IPS-18c (cell line): ENCODE results near the gene COL6A1.
"Not testable (repeated sequence)": the region's sequence is repeated elsewhere in the genome, so short reads cannot be mapped to it uniquely, and the experiment has no call there.

Experiments
- H3K4me3 ChIP-seq: 2 replicates; pipeline ENCODE4 v1.7.0; 2013; ENCODE audit warnings: low read depth, mild to moderate bottlenecking, low read length, moderate library complexity; ENCODE audit not compliant: insufficient read depth
- H3K9me3 ChIP-seq: one replicate; pipeline ENCODE4 v1.6.1; 2013; ENCODE audit warnings: mild to moderate bottlenecking, low read length, moderate library complexity; ENCODE audit not compliant: control insufficient read depth, insufficient read depth

The COL6A1 gene

DNA sequence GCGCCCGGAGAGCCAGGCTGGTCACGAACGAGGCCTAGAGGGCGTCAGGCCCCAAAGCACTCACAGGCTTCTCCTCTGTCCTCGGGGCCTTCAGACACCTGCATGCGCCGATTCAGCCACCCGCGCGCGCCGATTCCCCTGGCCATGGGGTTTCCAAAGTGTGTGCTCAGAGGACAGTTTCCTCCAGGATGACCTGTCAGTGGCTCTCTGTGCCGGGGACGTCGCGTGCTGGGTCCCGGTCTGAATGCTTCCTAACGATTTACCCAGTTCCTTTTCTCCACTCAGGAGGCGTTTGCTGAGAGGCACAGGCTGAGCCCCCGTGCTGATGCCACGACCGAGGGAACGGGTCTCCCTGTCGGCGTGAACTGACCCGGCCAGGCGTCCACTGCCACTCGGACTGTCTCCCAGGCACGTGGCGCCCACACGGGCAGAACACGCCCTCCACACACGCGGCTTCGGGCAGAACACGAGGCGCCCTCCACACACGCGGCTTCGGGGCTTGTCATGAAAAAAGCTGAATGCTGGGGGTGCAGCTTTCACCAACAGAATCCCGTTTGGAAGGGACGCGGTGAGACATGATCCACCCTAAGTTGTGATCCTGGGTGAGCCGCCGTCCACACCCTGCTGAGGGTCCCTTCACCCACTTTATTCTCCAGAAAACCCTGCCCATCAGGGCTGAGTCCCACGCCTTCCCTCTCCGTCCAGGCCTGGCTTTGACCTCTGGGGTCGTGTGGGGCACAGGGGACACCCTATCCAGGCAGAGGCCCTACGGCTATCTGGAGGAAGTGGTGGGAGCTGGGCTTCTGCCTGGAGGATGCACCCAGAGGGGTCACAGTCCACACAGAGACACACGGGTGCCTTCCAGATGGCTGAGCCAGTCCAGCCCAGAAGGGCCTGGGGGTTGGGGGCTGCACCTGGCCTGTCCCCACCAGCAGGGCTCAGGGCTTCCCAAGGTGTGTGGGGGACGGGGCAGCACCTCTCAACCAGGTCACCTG lies 56.1 kb downstream of the COL6A1 start:
- Histone ChIP-seq H3K9me3 (no peaks in the 10 kb centered on the region), H3K4me3 (no peak overlapping the region)

DNA sequence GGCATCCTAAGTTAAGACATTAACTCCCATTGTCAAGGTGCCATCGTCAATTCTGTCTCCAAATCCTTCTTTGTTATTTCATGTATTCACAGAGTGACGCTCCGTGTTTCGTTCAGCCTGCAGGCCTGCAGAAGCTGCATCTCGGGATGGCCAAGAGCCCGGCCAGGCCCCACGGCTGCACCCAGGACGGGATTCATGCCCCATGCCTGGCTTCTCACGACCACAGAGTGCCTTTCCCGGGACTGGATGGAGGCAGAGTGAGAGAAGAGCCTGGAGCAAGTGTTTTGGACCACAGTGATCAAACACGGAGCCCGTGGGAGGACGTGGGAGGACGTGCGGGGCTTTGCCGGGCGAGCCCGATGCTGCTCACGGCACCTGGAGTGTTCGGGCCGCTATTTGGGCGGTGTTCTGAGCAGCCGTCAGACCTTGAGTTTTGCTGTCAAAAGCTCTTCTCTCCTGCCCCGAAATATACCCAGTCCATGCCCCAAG lies 56.8 kb downstream of the COL6A1 start:
- Histone ChIP-seq H3K4me3 (no peak overlapping the region), H3K9me3 (no peaks in the 10 kb centered on the region)

DNA sequence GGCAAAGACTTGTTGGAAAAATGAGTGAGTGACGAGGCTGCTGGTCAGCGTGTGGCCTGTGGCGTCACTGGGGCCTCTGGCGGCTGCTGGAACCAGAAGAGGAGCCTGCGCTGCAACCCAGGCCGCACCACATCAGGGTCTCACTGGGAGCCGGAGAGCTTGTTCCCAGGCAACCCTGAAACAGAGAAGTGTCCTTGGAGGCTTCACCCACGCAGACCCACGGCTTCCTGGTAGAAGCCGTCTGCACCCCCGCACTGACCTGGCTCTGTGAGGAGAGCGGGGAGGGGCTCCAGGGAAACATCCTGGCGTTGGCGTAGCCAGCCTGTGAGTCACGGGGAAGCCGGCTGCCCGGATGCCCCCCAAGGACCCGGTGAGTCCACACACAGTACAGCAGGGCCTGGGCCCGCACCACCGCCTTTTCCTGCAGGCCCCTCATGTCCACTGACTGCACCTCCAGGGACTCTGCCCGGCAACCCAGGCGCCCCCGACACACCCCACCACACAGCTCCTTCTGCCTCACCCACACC lies 57.4 kb downstream of the COL6A1 start:
- no peaks in the 10 kb centered on the region for H3K9me3 ChIP-seq
- H3K4me3 ChIP-seq, result no peak overlapping the region

DNA sequence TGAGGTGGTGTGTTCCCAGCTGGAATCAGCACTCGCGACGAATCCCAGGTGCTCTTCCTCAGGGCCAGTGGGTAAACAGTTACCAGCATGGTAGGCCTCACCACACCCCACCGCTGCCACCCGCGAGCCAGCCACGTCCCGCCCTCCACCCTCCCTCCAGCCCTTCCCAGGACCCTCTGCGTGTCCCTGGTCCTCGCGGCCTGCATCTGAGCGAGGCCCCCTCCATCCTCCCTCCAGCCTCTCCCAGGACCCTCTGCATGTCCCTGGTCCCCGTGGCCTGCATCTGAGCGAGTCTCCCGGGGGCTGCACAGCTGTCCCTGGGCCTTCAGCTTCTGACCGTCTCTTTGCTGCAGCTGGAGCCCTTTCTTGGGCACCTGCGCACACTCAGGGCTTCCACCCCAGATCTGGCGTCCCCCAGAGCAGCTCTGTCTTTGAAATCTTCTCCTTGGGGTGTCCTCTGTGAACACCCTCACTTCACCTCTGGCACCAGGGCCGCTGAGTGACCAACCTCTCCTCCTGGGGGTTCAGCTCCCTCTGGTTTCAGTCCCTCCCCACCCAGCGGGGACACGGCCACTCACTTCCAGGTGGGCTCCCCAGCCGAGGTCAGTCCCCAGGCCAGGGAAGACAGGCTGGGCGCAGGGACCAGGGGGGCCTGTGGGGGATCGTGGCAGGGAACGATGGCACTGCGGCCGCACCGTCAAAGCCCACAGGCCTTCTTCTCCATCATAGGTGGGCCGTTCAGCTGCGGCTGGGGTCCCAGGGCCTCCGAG lies 58.5 kb downstream of the COL6A1 start:
- H3K9me3 ChIP-seq, result no peaks in the 10 kb centered on the region
- H3K4me3 ChIP-seq, result no peak overlapping the region

DNA sequence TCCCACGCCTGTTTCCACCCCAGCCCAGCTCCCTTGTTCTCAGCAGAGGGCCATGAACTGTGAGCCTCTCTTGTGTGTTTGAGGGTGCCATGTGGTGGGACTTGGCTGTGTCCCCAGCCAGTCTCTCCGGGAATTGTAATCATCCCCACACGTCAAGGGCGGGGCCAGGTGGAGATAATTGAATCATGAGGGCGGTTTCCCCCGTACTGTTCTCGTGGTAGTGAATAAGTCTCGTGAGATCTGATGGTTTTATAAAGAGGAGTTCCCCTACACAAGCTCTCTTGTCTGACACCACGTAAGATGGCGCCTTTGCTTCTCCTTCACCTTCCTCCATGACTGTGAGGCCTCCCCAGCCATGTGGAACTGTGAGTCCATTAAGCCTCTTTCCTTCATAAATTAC lies 59.1 kb downstream of the COL6A1 start:
- H3K4me3 ChIP-seq, result no peak overlapping the region
- H3K9me3 ChIP-seq, result no peaks in the 10 kb centered on the region

DNA sequence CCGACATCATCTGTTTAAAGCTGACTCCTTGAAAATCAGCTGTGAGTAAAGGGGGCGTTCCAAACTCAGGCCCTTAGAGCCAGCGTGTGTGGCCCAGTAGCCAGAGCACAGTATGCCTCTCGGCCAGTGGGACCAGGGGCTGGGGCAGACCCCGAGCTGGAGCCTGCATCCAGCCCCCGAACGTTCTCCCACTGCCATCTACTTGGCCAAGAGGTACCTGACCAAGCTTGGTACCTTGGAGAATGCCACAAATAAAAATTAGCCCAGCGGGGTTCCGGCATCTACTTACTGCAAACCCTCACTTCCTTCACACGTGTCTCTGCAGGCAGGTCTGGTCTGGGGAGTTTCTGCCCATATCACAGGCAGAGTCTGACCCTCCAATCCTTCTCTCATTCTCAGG lies 59.6 kb downstream of the COL6A1 start:
- Histone ChIP-seq H3K4me3 (no peak overlapping the region), H3K9me3 (no peaks in the 10 kb centered on the region)

DNA sequence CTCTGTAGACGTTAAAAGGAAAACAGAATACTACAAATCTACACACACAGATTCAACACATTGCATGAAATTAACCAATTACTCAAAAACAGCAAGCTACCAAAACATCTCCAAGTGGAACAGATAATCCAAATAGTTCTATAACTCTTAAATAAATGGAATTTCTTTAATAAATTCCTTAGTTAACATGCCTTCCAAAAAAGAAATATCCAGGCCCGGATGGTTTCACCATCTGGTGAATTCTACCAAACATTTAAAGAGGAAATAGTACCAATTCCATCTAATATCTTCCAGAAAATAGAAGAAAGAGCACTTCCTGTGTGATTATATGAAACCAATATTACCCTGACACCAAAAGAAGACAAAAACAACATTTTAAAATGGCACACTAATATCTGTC lies 63.6 kb downstream of the COL6A1 start:
- no peaks in the 10 kb centered on the region for H3K9me3 ChIP-seq
- H3K4me3 ChIP-seq, result no peak overlapping the region

DNA sequence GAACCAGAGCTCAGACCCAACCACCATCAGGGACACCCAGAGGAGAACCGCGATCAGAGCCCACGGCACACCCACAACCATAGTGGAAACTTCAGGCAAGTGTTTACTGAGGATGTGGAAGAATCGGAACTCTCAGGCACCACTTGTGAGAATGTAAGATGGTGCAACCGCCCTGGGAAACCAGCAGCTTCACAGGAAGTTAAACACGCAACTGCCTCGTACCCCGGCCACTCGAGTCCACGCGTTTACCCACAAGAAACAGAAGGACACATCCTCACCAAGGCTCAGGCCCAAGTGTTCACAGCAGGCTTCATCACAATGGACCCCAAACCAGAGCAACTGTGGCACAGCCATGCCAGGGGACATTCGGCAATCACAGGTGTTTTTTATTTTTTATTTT lies 64.9 kb downstream of the COL6A1 start:
- Histone ChIP-seq H3K9me3 (no peaks in the 10 kb centered on the region), H3K4me3 (no peak overlapping the region)

DNA sequence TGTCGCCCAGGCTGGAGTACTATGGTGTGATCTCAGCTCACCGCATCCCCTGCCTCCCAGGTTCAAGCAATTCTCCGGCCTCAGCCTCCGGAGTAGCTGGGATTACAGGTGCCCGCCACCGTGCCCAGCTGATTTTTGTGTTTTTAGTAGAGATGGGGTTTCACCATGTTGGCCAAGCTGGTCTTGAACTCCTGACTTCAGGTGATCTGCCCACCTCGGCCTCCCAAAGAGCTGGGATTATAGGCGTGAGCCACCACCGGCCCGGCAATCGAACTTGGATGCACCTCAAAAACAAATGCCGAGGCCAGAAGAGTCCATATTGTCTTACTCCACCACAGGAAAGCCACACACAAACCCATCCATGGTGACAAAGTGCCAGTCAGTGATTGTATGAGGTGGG lies 65.3 kb downstream of the COL6A1 start:
- not testable (repeated sequence) for H3K4me3 ChIP-seq

DNA sequence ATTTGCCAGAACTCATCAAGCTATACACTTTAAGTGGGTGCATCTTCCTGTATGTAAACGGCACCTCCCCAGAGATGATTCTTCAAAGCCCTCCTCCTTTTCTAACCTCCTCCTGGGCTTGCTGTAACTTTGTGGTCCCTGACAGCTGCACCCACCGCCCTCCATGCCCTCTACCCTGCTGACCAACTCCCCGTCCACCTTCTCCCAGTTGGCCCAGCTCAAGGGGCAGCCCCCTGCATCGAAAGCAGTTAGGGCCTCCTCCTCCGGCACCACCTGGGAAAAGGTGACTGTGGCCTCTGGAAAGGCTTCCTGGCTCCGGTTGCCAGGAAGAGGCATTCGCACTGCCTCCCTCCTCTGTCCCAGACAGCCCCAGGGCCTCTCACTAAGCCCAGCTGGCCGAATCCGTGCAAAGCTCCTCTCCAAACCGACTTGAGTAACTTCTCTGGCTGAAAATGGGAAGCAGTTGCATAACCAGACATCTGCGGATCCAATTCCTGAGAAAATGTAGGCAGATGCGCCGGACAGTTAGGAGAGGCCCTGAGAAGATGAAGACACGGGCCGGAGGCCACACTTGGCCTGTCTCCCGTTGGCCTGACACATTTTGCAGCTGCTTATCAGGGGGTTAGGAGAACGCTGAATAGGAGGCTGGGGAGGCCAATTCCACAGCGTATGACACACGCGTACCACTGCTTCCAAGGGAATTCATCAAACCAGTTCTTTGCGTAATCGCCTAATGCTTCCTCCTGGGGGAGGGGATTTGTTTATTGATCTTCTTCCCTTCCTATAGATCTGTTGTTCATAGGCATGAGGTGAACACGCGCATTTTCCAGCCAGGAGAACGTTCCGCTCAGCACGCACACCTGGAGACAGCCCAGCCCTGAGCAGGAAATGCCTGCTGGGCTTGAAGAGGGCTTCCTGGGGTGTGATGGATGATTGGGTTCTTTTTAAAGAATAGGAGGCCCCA lies 67.6 kb downstream of the COL6A1 start:
- Histone ChIP-seq H3K9me3 (no peaks in the 10 kb centered on the region), H3K4me3 (no peak overlapping the region)

More for the DNA sequence above, 65.3 kb downstream of the COL6A1 start:
- not testable (repeated sequence) for H3K9me3 ChIP-seq

DNA sequence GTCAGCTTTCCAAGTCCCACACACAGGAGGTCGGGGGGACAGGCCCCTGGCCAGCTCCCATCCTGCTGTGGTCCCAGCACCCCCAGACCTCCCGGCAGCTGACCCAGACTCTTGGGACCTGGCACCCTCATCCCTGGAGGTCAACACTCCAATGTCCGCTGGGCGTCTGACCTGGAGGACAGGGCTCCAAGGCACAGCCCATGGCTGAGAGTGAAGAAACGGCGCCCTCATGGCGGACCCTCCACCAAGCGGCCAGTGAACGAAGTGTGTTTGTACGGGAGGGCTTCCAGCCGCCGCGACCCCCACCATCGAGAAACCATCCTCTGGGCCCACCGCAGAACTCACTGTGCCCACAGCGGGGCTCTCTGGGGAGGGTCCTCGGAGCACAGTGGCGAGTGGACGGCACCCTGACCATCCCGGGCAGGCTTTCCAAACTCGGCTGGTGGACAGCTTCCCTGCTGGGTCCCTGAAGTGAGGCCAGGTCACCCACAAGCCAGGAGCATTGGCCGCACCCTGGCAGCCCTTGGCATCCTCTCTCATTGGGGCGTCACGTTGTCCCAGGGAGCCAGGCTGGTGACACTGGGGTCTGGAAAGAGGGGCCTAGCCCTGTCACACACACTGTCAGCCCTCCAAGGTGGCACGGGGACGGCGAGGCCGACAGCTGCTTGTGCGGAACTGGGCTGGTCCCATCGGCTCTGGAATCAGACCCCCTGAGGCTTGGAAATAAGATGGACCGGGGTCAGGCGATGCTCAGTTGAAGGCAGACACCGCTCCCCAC lies 68.5 kb downstream of the COL6A1 start:
- H3K4me3 ChIP-seq, result no peak overlapping the region
- no peaks in the 10 kb centered on the region for H3K9me3 ChIP-seq

DNA sequence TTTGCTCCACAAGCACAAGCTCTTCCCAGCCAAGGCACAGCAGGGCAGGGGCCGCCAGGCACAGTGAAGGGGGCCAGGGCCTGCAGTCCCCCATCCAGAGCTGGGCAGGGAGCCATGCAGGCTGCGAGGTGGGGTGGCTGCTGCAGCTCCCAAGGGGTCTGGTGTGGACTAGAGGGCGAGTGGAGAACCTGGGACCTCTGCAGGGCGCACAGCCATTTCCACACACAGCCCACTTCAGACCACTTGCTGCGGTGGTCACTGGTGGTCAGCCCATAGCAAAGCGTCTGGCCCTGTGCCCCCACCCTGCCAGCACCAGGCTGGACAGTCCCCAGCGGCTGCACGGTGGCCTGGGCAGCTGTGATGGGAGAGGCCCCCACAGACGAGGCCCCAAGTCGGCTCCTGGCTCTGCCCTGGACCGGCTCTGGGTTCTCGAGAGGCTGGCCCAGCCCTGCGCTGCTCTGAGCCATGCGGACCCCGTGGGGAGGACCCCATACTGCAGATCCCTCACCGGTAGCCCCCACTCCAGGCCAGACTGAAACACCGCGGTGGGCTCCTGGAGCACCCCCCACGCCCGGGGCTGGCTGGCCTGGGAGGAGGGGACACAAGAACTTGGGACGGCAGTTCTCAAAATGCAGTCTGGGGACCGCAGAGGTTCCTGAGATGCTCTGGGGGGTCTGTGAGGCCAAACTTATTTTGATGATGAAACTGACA lies 69.3 kb downstream of the COL6A1 start:
- no peak overlapping the region for H3K4me3 ChIP-seq
- no peaks in the 10 kb centered on the region for H3K9me3 ChIP-seq

DNA sequence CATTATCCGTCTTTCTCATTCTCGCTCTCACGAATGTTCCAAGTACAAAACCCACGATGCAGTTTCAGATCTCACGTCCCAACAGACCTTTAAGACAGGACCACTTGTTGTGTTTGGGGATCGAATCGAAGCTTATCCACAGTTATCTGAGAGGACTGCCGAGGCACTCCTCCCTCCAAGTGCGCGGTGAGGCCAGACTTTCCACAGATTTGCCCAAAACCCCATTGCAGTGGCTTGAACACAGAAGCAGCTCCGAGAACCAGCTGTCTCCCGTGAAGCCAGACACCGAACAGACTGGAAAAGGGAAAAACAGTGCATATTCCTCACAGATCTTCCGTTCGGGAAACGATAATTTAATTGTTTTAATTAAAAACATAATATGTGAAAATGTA lies 69.8 kb downstream of the COL6A1 start:
- H3K9me3 ChIP-seq, result no peaks in the 10 kb centered on the region
- H3K4me3 ChIP-seq, result no peak overlapping the region

DNA sequence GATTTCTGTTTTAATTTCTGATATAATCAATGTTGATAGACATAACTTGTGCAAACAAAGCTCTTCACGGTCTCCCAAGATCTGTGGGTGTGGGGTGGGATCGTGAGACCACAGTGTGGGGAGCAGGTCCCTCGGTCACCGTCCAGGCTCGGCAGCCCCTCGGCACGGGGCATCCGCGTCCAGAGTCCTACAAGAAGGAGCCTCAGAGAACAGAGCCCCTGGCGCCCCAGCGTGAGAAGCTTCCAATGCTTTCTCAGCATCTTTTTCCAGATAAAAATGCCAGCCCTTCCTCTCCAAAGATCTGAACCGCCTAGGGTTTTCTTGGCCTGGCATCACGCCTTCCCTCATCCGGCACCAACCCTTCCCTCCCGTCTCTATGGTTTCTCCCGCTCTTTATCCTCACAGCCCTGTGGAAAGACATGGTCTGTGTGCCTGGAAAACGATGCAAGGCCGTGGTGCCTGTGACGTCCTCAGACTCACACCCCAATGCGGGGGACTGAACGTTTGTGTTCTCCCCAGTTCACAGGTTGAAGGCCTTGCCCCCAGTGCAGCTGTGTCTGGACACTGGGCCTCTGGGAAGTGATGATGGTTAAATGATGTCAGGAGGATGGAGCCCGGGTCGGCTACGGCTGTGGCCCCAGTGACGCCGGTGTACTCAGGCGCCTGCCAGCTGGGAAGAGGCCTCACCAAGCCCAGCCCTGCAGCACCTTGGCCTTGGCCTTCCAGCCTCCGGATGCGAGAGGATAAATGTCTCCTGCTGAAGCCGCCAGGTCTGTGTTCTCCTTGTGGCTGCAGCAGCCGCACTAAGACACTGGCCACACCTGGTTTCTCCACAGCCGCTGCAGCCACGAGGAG lies 70.5 kb downstream of the COL6A1 start:
- no peak overlapping the region for H3K4me3 ChIP-seq
- no peaks in the 10 kb centered on the region for H3K9me3 ChIP-seq
